Hippocampal formation (tissue), 2 donors: ENCODE measurements around the gene P2RX6.
A peak's percentile ranks its signal among the peaks of the same experiment; 100 is the strongest.

Experiments used
- DNase-seq, 2 donors: peaks; one replicate each; lab custom pipeline; 2025; lab: John Stamatoyannopoulos, UW

Gene P2RX6

GRCh38 chr22:21012446-21013407, 2.2 kb upstream of the P2RX6 start:
- no peak for DNase-seq

DNA sequence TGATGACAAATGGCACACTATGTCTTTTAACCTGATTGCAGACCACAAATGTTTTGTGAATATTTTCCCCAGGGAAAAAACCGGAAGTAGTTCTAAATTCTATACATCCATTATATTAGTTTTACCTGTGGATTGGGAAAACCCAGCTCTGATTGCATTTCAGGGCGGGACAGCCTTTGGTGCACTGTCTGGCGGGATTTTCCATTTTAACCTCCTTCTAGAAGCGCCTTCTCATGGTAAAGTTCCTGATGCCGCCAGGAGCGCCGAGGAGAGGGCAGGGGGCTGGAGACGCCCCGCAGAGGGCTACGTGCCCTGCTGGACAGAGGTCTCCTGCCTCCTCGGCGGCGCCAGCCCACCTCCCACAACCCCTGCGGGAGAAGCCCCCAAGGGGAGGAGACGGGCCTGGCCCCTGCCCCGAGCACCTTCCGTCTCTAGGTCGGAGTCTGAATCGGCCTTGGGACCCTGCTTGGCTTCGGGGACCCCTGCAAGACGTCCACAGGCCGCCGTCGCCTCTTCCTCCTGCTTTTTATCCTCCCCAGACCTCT, 1.2 kb upstream of the P2RX6 start:
- no peak for DNase-seq

DNA sequence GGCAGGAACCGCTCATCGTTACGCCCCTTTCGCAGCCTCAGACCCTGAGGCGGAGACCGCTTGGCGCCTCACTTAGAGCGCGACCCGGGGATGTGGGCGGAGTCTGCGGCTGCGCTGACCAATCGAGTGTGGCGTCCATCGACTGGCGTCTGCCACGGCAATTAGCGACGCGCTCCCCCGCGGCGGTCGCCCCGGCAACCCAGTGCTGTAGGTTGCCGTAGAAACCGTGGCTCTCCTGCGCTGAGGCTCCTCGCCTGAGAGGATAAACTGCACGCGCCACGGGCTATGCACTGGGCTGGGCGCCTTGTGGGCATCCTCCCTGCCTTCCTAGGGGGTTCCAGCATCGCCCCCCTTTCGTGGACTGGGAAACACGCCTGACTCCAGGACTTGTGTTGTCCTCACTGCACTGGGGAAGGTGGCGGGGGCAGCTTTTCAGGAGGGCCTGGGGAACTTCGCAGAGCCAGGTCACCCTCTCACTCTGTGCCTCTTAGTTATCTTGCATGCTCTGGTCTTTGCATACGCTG, 701 bp upstream of the P2RX6 start:
- DNase-seq = peak; percentile 77

DNA sequence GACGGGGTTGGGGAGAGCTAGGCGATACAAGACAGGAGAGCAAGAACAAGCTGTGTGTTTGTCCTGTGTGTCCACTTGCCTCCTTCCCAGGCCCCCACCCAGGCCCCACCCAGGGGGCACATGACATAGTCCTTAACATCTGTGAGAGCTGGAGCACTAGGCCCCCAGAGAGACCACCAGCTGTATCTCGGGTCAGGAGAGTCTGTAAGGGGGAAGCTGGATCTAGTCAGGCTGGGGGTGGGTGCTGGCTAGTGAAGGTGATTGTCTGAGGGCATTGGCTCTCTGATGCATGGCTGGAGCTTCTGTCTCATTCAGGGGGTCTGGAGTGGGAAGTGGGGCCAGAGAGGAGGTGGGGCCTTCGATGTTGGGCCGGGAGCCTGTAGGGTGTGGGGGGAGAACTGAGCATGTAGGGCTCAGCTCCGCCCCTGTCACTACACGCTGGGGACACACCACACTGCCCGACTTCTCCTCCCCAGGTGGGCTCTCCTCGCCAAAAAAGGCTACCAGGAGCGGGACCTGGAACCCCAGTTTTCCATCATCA, 571 bp downstream of the P2RX6 start:
- no peak for DNase-seq

- no peak for DNase-seq
Measured at GRCh38 chr22:21016644-21017420, 1.9 kb downstream of the P2RX6 start.

GRCh38 chr22:21018314-21018713, 3.3 kb downstream of the P2RX6 start:
- DNase-seq = no peak

DNA sequence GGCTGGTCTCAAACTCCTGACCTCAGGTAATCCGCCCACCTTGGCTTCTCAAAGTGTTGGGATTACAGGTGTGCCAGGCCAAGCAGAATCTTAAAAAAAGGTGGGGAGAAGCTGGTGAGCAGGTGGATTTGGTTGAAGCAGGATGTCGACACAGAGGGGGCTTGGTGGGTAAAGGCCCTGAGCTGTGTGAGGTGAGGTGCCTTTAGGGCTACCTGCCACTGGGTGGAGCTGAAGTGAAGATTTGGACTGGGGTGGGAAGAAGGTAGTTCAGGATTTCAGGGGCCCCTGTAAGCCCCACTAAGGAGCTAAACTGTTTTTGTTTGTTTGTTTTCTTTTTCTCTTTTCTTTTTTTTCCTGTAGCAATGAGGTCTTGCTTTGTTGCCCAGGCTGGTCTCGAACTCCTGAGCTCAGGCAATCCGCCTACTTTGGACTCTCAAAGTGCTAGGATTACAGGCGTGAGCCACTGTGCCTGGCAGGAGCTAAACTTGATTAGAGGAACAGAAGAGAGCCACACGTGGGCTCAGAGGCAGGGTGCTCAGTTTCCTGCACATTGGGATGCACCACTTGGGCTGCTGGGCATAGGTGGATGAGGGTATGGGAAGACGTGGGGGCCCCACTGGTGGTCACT, 6.0 kb downstream of the P2RX6 start:
- no peak for DNase-seq

GRCh38 chr22:21022507-21022906, 7.5 kb downstream of the P2RX6 start:
- DNase-seq = no peak

GRCh38 chr22:21022955-21023614, 8.1 kb downstream of the P2RX6 start:
- DNase-seq = no peak

GRCh38 chr22:21025266-21025665, 10.3 kb downstream of the P2RX6 start:
- no peak for DNase-seq

DNA sequence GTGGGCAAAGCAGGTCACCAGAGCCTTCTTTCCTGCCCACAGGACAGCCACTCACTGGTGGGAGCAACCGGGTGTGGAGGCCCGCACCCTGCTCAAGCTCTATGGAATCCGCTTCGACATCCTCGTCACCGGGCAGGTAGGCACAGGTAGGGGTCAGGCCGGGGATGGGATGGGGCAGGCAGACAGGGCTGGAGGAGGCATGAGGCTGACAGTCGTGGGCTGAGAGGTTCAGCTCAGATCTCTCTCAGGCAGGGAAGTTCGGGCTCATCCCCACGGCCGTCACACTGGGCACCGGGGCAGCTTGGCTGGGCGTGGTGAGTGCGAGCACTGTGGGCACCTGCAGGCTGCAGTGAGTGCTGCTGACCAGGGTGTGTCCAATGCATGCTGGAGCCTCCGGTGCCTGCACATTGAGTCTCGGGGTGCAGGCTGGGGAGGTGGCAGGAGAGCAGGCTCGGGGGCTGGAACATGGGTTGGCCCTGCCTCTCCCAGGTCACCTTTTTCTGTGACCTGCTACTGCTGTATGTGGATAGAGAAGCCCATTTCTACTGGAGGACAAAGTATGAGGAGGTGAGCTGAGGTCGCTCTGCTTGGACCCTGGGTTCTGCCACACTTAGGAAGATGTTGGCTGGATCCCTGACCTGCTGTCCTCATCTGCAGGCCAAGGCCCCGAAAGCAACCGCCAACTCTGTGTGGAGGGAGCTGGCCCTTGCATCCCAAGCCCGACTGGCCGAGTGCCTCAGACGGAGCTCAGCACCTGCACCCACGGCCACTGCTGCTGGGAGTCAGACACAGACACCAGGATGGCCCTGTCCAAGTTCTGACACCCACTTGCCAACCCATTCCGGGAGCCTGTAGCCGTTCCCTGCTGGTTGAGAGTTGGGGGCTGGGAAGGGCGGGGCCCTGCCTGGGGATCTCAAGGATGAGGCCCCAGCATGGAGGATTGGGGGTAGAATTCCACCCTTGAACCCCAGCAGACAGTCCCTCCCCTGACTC, 11.1 kb downstream of the P2RX6 start:
- DNase-seq = no peak

DNA sequence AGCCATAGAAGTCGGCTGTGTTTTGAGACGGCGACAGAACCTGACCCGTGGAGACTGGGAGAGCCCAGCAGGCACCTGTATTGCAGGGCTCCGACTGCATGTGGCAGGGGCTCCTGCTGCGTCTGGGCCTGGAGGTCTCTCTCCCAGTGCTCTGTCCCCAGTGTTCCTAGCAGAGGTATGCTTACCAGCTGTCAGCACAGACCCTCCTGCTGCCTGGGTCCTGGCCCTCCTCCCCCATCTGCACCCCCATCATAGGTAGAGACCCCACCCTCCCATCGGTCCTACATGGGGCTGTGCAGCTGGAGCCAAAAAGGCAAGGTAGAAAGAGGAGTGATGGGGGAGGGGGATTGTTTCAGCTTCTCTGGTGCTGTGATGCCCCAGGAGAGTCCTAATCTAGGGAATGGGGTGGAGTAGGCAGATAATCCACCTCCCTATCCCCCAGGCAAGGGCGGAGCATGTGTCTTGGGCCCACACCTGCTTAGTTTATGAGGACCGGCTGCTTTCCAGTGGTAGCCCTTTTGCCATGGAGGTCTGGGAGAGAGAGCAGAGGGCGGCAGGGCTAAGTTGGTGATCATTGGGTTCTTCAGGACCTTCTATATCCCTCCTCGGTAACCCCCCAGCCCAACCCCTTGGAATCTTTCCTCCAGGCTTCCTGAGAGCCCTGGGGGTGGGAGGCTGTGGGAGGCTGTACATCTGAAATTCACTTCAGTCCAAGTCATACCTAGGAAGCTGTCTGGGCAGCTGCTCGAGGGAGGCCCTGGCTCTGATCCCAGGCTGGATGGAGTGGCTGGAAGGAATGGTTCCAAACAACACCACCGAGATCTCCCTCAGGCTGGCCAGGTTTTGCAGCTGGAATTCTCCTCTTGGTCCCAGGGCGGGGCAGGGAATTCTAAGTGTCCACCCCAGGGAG, 12.1 kb downstream of the P2RX6 start:
- no peak for DNase-seq

DNA sequence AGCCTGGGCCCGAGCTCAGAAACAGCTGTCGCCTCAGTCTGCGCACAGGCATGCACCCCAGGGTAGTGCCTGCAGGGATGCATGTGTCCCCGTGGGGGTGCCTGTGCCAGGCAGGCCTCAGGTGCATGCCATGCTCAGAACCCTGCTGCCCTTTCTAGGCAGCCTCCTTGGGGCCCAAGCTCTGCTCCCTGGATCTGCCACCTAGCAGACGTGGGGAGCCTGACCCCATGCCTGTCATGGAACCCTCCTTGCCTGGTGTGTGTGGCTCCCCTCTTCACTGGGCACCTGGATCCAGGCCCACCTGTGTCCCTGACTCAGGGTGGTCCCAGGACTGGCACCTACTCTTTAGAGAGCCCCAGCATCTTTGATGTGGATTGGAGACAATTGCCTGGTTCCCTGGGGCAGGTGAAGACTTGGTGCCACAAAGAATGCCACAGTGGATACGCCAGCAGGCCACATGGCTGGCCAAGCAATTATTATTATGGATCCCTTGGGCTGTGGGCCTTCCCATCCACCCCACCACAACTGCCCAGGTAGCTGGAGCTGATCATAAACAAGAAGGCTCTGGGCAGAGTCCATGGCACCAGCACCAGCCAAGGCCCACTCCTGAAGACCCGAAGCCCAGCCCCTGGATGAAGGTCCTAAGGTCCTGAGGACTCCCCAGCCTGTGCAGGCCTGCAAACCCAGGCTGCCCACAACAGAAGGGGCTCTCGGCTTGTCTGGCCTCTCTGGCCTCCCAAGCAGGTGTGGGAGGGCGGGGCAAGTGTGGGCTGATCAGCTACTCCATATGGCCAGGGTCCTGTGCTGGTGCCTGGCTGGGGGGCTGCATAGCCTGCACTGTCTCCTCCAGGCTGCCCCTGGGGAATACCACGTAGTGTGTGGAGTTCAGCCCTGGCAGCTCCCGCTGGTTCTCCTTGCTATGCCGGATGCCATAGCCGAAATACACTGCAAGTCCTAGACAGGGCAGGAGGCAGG, 13.6 kb downstream of the P2RX6 start:
- DNase-seq = no peak

- DNase-seq = no peak
Measured at GRCh38 chr22:21029486-21030025, 14.6 kb downstream of the P2RX6 start.

GRCh38 chr22:21030032-21030431, 15.1 kb downstream of the P2RX6 start:
- no peak for DNase-seq

- DNase-seq = no peak
Measured at GRCh38 chr22:21030621-21031544, 15.9 kb downstream of the P2RX6 start.
